NT2/D1 (cell line): Measurements from ENCODE around the gene UBD.

Experiments used
- YY1 ChIP-seq: IDR thresholded peaks from 2 replicates; pipeline ENCODE4 v1.6.1; 2011; ENCODE audit not compliant: insufficient read length, insufficient read depth
- ZNF274 ChIP-seq: IDR thresholded peaks from 2 replicates; pipeline ENCODE4 v1.6.1; 2011; ENCODE audit warnings: mild to moderate bottlenecking, low read depth, low read length

GRCh38 chr6:29527564-29527963 lies 32.0 kb downstream of the UBD start:
- no peak for TF ChIP-seq ZNF274
- TF ChIP-seq YY1 = no peak
